Measurements from ENCODE around the gene DGCR2.
A peak's percentile ranks its signal among the peaks of the same experiment; 100 is the strongest.

Gene DGCR2

DNA sequence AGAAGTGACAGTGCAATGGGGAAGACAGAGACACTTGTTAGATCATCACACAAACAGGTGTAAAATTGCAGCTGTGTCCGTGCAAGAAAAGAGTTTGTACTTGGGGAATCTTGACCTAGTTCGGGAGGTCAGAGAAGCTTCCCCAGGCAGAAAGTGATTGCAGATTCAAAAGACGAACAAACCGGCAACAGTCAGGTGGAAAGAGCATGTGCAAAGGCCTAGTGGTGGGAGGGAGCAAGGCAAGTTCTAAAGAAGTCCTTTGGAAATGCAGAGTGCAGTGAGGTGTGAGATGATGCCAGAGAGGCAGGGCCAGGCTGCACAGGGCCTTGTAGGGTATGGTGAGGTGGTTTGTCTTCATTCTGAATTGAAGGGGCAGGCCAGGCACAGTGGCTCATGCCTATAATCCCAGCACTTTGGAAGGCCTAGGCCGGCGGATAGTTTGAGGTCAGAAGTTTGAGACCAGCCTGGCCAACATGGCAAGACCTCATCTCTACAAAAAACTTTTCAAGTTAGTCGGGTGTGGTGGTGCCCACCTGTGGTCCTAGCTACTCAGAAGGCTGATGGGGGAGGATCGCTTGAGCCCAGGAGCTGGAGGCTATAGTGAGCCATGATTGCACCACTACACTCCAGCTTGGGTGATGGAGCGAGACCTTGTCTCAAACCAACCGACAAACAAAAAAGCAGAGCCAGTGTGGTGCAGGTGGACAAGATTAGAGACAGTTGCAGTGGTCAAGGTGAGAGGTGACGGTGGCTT, 24.2 kb upstream of the DGCR2 start:
- DNase-seq = no peak

DNA sequence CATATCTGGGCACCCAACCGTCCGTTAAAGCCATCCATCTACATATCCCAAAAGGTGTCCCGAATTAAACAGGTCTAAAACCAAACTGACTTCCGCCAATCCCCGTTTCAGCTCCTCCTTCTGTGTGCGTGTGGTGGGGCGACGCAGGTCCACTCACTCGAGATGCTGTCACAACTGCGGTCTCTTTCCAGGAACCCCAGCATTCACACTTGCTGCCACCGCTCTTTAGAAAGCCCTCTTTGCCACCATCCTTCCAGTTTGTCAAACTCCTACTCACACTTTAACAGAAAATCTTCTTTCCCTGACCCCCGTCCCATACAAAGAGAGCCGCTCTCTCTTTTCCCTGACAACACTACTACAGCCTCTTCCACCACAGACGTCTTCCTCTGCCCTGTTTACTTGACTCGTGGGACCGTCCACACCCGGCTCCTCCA, 21.8 kb upstream of the DGCR2 start:
- peak; percentile 66 for DNase-seq

GRCh38 chr22:19143212-19143611, 21.0 kb upstream of the DGCR2 start:
- no peak for DNase-seq

- no peak for DNase-seq
These were observed 20.2 kb upstream of the DGCR2 start for GRCh38 chr22:19142394-19142793.

- DNase-seq = no peak
These were observed 17.8 kb upstream of the DGCR2 start for GRCh38 chr22:19139974-19140373.

GRCh38 chr22:19139001-19139356, 16.8 kb upstream of the DGCR2 start:
- DNase-seq = no peak

- no peak for DNase-seq
These were observed 16.2 kb upstream of the DGCR2 start for GRCh38 chr22:19138217-19139000.

DNA sequence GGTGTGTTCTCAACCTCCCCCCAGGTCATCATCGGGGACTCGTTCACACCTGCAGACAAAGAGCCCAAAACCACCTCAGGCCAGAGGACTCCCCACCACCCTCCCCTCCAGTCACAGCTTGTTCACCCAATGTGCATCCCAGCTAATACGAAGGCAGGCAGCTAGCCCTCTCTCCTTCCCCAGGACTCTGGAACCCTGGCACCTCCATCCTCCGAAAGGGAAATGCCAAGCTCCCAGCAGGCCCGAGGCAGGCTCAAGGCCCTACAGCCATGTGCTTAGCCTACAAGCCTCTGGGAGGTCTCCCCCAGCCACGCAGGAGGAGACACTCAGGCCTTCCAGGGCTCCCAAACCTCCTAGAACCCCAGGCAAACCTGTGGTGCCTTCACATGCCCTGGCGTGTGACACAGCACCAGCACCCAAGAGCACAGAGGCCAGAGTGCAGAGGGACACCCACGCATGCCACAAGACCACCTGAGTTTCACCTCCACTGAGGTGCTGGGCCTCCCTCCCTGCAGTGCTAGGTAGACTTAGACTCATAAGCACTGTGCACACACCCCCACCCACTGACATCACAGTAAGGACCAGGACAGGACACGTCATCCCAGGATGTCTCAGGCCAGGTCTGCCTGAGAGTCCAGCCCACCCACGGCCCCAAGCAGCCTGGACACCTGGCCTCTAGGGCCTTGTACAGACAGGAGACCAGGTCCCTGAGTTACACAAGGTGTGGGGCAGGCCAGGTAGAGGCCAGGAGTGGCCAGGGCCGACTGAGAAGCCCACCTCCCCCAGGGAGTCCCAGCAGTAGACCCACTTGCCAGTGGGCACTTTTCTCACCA, 15.4 kb upstream of the DGCR2 start:
- no peak for DNase-seq

DNA sequence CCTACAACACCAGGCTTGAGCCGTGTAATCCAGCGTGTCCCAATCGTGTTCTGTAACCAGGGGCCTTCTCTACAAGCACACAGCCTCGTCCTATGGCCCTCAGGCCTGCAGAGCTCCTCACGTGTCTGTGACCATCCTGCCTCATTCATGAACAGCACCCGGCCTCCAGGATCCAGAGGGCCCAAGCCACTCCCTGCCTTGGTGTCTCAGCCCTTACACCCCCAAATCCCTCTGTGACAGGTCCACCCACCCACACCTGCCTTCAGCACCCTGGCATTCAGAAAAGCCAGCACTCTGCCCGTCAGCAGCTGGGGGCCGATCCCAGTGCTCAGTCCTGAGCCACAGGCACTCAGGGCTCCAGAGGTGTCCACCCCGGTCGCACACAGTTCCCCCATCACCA, 14.7 kb upstream of the DGCR2 start:
- no peak for DNase-seq

GRCh38 chr22:19134874-19135273, 12.7 kb upstream of the DGCR2 start:
- DNase-seq = no peak

DNA sequence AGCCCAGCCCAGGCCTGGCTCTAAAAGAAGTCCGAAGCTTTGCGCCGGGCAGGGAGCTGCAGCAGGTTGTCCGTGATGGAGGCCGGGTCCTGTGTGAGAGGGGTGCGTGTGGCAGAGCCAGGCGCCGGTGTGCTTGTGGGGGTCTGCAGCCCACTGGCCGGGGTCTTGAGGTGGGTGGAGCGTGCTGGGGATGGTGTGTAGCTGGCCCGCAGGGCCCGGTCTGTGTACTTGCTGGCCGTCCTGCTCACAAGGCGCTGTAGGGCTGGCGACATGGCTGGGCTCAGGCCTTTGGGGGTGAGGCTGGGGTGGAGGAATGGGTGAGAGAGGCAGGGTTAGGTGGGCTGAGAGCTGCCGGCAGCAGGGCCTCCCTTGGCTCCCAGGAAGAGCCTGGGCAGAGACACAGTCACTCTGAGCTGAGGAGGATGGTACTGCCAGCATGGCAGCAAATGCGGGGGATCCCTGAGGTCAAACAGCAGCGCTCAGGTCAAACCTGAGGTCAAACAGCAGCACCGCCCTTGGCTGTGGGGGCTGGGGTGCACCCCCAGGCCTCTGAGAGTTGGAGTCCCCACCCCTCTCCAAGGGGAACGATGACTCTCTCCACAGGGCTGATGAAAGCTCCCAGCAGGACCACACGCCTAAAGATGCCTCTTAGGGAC, 12.1 kb upstream of the DGCR2 start:
- DNase-seq = no peak

- no peak for DNase-seq
These were observed 11.3 kb upstream of the DGCR2 start for GRCh38 chr22:19133561-19133960.

DNA sequence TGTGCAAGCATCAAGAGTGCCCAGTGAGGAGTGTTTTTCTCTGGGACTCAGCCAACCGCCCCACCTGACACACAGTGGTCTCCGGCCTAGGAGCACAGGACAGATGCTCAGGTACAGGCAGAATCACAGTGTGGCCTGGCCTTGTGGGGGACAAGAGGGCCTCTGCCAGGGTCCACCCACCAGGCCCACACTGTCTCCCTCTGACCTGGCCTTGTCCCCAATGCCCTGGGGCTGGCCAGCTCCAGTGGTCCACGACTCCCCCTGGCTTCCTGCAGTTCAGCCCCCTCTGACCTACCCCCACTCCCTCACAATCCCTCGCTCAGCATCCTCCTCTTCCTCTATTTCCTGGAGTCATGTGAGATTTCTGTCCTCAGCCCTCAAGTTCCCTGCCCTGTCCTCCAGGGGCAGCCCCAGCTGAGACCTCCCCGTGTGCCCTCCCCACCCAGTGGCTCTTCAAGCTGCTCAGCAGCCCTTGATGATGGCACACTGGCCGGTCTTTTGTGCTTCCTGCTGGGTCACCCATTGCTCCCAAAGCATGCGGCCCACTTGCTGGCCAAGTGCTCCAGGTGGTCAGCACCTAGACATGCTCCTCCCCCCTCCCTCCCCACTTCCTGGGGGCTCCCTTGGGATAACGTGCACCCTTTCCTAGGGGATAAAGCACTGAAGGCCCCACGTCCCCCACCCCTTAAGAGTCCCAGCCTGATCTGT, 10.6 kb upstream of the DGCR2 start:
- DNase-seq = no peak

- no peak for DNase-seq
These were observed 9.9 kb upstream of the DGCR2 start for GRCh38 chr22:19132153-19132552.

DNA sequence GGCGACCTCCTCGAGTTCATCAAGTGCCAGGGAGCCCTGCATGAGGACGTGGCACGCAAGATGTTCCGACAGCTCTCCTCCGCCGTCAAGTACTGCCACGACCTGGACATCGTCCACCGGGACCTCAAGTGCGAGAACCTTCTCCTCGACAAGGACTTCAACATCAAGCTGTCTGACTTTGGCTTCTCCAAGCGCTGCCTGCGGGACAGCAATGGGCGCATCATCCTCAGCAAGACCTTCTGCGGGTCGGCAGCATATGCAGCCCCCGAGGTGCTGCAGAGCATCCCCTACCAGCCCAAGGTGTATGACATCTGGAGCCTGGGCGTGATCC, 9.4 kb upstream of the DGCR2 start:
- no peak for DNase-seq

DNA sequence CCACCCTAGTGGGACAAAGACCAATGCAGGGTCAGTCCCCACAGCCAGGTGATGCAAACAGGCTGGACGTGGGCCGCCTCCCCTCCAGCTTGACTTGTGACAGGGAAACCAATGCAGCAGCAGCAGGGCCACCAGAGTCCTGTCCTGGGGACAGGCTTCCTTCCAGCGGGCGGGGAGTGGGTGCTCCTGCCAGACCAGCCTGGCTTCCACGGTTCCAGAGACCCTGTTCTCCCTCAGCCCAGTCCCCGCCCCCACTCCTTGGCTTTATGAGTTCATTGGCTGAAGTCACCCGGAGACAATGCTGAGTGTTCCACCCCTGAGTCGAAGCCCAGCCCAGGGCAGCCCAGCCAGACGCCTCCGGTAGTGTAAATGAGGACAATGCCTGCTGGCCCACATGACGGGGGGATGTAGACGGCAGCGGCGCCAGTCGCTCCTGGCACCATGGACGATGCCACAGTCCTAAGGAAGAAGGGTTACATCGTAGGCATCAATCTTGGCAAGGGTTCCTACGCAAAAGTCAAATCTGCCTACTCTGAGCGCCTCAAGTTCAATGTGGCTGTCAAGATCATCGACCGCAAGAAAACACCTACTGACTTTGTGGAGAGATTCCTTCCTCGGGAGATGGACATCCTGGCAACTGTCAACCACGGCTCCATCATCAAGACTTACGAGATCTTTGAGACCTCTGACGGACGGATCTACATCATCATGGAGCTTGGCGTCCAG, 8.9 kb upstream of the DGCR2 start, which contains the start of gene TSSK2:
TSS of gene TSSK2 (plus strand) at position 350 of the 726 bp plus-strand sequence. CDS start at position 442, 92 bp downstream.
- DNase-seq = no peak

DNA sequence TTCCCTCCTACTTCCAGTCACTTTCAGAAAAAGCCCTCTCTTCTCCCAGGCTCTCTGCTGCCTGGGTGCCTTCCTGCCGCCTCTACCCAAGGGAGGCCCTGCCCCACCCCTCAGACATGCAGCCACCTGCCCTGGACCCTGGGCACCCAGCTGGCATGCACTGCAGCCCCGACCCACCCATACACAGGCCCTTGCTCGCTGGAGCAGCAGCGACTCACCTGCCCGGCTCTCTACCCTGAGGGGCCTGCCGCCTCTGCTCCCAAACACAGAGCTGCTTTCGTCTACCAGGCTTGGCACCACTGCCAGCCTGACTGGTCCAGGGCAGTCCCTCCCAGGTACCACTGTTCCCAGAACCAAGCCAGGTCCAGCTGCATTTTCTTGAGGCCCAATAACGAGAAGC, 7.7 kb upstream of the DGCR2 start:
- no peak for DNase-seq

- DNase-seq = no peak
These were observed 6.9 kb upstream of the DGCR2 start for GRCh38 chr22:19128946-19129727.

GRCh38 chr22:19128009-19128401, 5.8 kb upstream of the DGCR2 start:
- DNase-seq = no peak

GRCh38 chr22:19127329-19128008, 5.3 kb upstream of the DGCR2 start:
- DNase-seq = no peak
